NCI-H82 treated with DMSO at 0.1 percent for 48 hours (cell line): ENCODE measurements around the gene SLC35F2.
"Not testable (repeated sequence)": the region's sequence is repeated elsewhere in the genome, so short reads cannot be mapped to it uniquely, and the experiment has no call there.

ENCODE experiments used
- DNase-seq: peaks from one replicate; lab custom pipeline; 2025; ENCODE audit not compliant: unreplicated experiment; lab: John Stamatoyannopoulos, UW

The SLC35F2 gene

DNA sequence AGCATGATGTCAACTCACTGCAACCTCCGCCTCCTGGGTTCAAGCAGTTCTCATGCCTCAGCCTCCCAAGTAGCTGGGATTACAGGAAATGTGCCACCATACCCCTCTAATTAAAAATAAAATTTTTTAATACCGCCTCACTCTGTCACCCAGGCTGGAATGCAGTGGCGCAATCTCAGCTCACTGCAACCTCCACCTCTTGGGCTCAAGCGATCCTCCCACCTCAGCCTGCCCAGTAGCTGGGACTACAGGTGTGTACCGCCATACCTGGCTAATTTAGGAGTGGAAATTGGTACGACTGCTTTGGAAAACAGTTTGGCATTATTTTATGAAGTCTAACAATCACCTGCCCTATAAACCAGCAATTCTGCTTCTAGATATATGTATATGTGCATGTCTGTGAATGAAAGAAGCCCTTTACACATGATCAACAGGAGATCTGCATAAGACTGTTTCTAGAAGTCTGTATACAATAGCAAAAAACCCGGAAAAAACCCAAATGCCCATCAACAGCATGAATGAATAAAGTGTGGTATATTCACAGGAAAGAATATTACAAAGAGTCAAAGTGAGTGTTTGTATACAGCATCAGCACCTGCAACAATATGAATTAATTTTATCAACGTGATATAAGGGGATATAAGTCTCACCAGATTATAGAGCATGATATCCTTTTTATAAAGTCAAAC, 16.0 kb downstream of the SLC35F2 start:
- DNase-seq = no peak

DNA sequence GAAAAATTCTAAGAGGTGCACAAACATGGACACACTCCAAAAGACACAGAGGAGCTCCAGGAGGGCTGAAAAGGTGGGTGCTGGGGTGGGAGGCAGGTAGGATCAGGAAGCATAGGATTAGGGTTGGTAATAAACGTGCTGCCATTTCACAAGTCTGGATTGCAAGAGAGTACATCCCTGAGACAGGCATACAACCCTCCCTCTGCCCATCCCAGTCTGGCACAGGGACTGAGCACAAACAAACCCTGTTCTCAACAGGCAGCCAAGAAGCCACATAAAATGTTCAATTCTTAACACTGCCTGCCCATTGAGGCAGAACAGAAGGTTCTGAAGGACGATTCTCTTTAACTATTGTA, 18.5 kb downstream of the SLC35F2 start:
- DNase-seq = no peak

DNA sequence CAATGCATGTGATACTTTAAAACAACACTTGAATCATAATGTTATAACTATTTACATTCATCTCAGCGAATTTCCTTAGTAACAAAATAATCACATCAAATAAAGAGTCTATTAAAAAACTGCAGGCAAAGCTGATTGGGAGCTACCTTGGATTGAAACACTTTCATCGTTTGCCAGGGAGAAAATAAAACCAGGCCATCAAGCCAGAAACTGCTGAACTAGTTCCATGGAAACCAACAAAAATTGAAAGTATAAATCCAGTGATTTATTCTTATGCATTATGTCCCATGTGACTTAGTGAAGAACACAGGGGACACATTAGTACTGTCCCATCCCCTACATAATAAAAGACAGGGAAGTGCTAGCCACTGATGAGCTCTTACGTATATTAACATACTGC, 21.7 kb downstream of the SLC35F2 start:
- no peak for DNase-seq

DNA sequence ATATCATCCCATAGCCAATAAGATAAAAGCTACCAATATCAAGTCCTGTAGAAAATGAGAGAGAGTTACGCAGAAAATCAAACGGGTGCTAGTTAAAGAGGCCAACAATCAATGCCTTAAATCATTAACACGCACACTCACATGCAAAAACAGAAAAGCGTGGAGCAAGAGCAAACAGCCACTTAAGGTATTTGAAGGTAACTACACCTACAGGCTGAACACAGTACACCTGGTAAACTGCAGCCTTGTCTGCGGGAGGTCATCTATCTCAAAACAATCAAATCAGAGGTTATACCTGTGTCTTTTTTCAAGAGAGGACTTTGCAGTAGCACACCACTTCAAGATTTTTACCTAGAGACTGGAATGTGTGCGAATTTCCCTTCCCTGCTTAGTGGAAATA, 23.6 kb downstream of the SLC35F2 start:
- DNase-seq = no peak

DNA sequence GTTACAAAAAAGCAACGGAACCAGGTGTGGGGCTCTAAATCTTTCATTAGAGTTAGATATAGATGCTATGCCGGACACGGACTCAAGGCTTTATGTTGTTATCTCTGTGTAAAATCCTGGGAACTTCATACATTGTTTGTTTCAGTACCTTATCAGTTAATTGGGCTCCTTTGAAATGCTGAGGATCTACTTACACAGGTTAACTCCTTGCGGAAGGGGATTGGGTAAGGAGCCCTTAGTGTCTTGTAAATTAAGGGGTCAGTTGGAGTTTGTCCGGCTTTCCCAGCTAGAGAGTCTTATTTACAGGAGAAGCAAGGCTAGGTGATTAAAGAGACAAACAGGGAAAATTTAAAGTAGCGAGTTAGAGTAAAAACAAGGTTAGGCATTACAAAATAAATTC, 24.7 kb downstream of the SLC35F2 start:
- DNase-seq = not testable (repeated sequence)

DNA sequence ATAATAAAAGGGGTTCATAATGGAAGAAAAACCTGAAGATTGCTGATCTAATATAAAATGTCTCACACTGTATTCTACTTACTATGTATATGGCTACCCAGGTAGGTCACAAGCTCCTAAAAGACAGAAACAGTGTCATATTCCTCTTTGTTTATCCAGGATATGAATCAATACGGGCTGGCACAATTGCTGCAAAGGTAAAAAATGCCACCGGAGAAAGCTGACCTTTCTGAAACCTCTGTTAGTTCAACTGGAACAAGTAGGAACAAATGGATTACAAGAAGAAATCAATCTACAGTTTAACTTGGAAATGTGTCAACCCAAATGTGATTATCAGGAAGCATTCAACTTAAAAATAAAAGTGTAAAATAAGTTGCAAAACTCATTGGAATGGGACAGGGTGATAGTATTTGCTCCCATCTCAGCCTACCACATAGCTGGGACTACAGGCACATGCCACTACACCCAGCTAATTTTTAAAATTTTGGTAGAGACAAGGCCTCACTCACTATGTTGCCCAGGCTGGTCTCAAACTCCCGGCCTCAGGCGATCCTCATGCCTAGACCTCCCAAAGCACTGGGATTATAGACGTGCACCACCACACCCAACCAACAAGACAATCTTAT, 27.6 kb downstream of the SLC35F2 start:
- no peak for DNase-seq

DNA sequence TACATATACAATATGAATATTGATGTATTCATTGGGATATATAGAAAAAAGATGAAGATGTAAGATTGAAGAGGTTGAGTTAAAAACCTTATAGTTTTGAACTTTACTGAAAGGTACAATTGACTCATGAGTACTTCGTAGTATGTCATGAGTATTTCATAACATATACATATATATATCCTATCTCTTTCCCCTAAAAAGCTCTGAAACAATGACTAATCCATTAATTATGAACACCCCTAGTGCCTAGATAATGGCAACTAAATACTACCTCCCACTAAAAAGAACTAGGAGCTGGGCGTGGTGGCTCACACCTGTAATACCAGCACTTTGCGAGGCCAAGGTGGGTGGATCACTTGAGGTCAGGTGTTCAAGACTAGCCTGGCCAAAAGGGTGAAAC, 31.5 kb downstream of the SLC35F2 start:
- no peak for DNase-seq

GRCh38 chr11:107825875-107826274, 32.7 kb downstream of the SLC35F2 start:
- DNase-seq = no peak

- no peak for DNase-seq
Observed at GRCh38 chr11:107824668-107825369, 33.8 kb downstream of the SLC35F2 start.

- DNase-seq = no peak
Observed at GRCh38 chr11:107821199-107821927, 37.2 kb downstream of the SLC35F2 start.

DNA sequence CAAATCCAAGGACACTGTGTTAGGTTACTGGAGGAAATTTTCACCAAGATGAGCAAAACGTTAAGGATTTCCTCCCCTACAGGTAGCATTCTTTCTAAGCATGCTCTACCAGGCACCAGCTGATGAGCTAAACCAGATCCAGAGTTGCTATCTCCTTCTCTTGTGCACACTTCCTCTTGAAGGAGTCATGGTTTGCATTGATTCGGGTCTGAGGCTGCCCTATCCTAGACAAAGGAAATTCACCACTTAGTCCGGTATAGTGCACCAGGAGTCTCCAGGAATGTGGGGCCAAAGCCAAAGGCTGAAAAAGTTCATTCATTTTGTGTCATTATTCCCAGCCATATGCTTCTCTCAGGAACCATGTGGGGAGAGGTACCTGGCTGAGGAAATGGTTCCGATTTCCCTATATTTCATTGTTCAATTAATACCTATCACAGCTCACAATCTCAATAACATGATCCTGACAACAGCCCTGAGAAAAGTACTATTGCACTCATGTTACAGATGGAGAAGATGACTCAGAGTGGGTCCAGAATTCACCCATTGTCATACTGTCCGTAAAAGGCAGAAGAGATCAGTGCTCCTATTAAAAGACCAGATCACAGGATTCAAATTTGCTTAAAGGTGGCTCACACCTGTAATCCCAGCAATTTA, 39.1 kb downstream of the SLC35F2 start:
- DNase-seq = no peak

DNA sequence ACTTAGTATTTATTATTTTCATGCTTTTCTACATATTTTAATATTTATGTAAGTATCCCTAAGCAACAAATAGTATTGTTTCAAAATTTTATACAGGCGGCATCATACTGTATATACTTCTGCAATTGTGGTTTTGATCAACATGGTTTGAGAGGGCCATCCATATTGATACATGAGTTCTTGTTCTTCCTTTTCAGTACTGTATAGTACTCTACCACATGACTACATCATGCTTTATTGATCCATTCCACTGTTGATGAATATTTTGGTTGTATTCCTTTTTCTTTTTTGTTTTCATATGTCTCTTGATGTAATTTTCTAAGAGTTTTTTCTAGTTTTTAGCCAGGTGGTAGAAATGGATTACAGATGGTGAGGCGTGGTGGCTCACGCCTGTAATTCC, 40.1 kb downstream of the SLC35F2 start:
- DNase-seq = no peak

- DNase-seq = no peak
Observed at GRCh38 chr11:107816028-107816427, 42.6 kb downstream of the SLC35F2 start.

- no peak for DNase-seq
Observed at GRCh38 chr11:107810875-107811274, 47.7 kb downstream of the SLC35F2 start.

DNA sequence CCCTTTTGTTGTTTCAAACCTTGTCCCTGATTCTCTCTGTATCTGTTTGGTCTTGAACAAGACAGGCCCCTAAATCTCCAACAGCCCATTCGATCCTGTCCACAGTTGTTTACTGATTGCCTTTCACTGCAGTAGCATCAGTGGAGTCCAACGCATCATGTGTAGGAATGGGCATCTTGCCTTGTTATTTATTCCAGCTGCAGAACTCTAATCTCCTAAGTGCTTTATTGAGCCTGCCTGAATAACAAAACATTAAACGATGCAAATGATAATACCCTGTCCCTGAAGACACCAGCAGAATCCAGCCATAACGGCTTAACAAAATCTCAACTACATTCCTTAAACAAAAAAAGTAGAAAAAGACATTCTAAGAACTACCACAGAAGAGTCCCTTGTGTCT, 50.1 kb downstream of the SLC35F2 start:
- DNase-seq = no peak

GRCh38 chr11:107804971-107805370, 53.6 kb downstream of the SLC35F2 start:
- no peak for DNase-seq

DNA sequence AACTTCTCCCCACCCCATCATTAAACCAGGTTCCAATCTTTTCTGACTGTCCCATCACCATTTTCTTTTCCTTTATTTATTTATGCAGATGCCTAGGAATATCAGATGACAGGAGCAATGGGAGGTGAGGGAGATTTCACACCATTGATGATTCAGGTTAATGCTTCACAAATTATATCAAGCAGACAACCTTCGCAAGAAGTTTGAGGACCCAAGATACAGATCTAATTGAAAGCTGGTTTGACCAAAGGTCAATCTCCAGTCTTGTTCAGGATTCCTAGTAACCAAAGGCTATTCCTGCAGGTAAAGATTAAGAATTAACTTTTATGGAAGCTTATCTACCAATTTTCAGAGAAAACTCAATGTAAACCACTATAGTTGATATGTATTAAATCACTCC, 54.4 kb downstream of the SLC35F2 start:
- no peak for DNase-seq

GRCh38 chr11:107801641-107802040, 56.9 kb downstream of the SLC35F2 start:
- DNase-seq = no peak

- DNase-seq = peak; percentile 9
Observed at GRCh38 chr11:107799218-107799859, 59.2 kb downstream of the SLC35F2 start.

DNA sequence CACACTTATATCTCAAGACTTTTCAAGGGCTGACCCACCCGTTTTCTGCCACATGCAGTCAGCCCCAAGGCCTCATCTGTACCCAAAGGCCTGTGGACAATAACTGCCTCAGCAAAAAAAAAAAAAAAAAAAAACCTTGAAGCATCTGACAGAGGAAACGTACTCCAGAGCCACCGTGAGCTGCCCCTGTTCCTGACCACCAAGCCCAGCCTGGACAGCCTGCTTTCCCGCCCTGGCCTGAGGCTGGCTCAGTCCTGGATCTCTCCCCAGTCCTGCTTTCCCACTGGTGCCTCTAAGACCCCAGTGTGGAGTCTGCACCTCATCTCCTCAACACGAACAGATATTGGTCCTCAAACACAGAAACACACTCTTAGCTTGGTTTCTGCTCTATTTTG, 66.5 kb downstream of the SLC35F2 start:
- no peak for DNase-seq
